Heart right ventricle (tissue), 16 donors: ENCODE results near the gene TNFAIP1. TPM values are rescaled to one million over a fixed set of nuclear protein-coding genes. Genes with fewer than 3 reads are reported as not detected.
A peak's percentile ranks its signal among the peaks of the same experiment; 100 is the strongest.

ENCODE experiments used
- ATAC-seq, 8 donors: fragments of 200-7000 bp; cut with Tn5 transposase; one replicate each; pipeline ENCODE4 v1.9.1; 2020; ENCODE audit warnings: mild to moderate bottlenecking in 8 of 8, moderate library complexity in 8 of 8, moderate number of reproducible peaks in 1 of 8
- DNase-seq, 2 donors: peaks; one replicate each; pipeline ENCODE4 v3.0.0-alpha.2; 2020
- H3K27ac ChIP-seq, 10 donors: fragments of 200-600 bp; sonication (generic) in 2 of 10; one replicate each; pipeline versions ENCODE4 v1.5.0 to v1.8.0; 2020 to 2022; ENCODE audit warnings: mild to moderate bottlenecking in 3 of 10
- H3K27me3 ChIP-seq, 7 donors: fragments of 200-600 bp; one replicate each; pipeline ENCODE4 v1.8.0; 2021 to 2022; ENCODE audit warnings: mild to moderate bottlenecking in 2 of 7
- H3K36me3 ChIP-seq, 9 donors: fragments of 200-600 bp; sonication (generic) in 1 of 9; one replicate each; pipeline versions ENCODE4 v1.5.0 to v1.8.0; 2020 to 2022; ENCODE audit warnings: mild to moderate bottlenecking in 2 of 9
- H3K4me1 ChIP-seq, 9 donors: fragments of 200-600 bp; sonication (generic) in 1 of 9; one replicate each; pipeline versions ENCODE4 v1.5.0 to v1.8.0; 2020 to 2022; ENCODE audit warnings: mild to moderate bottlenecking in 4 of 9
- H3K4me3 ChIP-seq, 10 donors: fragments of 200-600 bp; sonication (generic) in 2 of 10; one replicate each; pipeline versions ENCODE4 v1.5.0 to v1.8.0; 2020 to 2022; ENCODE audit warnings: mild to moderate bottlenecking in 7 of 10, moderate library complexity in 2 of 10
- H3K9me3 ChIP-seq, 11 donors: fragments of 200-600 bp in 10 of 11; sonication (generic) in 2 of 11; one replicate each; pipeline versions ENCODE4 v1.5.0 to v1.8.0; 2013 to 2022; ENCODE audit warnings: mild to moderate bottlenecking in 2 of 11, control low read depth in 1 of 11, moderate library complexity in 1 of 11
- WGBS, 2 donors: extraction: QIAGEN DNeasy Blood & Tissue Kit; methylation state at CpG; one replicate each; pipeline ENCODE4 v1.1.7; 2013; ENCODE audit warnings: inconsistent platforms in 1 of 2; 5-methylcytosine and 5-hydroxymethylcytosine counted together
- intact Hi-C, 10 donors: fragments of 100-400 bp; cut with DNase I; formaldehyde crosslinking; loops; one replicate each; pipeline versions ENCODE4 v1.11.1 to v1.14.2; 2022
- long read RNA-seq, 3 donors: library from polyadenylated mRNA; unstranded; transcript quantifications; one replicate each; pipeline ENCODE4 v2.0.0, GENCODE V29; 2020 to 2021
- polyA plus RNA-seq, 2 donors: library from polyadenylated mRNA; stranded (reverse); fragments of 200-250 nt; gene quantifications; one replicate each; pipeline ENCODE4 v1.2.3, GENCODE V29; 2013
- total RNA-seq, 10 donors: library from RNA; stranded (reverse); fragmentation: NEBNext Ultra II Directional in 3 of 10; extraction: Animal tissue kit (Norgen Biotek cat#: 25700) in 3 of 10; gene quantifications; one replicate each; pipeline versions ENCODE4 v1.2.1 to v1.2.4, GENCODE V29; 2021 to 2023
- TF ChIP-seq, protein P1 (sequence below), 9 donors: fragments of 200-600 bp; sonication (generic) in 2 of 9; IDR thresholded peaks; one replicate each; pipeline versions ENCODE4 v1.5.0 to v1.8.0; 2021 to 2022; ENCODE audit warnings: antibody characterized with exemption in 9 of 9, mild to moderate bottlenecking in 5 of 9, moderate library complexity in 1 of 9
- donor health status: Arrhythmogenic right ventricular cardiomyopathy.
- donor health status: ischemic (EF 13 %, LVEDD 7.1; RV severe dilation, severe dysfunction).
- donor health status: healthy with polysubstance abuse.
- donor health status: DM: no; HTN: yes; CAD: no.
- donor health status: DM: no; HTN: no; CAD: no.
- donor health status: ischemic (EF 25% LVEDD 6.9; RV normal size, moderate dysfunction).
- donor health status: ischemic (EF 25% LVEDD 5.7; RV mildly dilated, moderate dysfunction).
- donor health status: healthy.
- donor health status: DM: yes; HTN: yes; CAD: no.
- donor health status: Ischemic cardiomyopathy.
- donor health status: ischemic (EF 35%, LVEDD 5.7; RV mildly dilated, moderate dysfunction).
- donor health status: nonischemic (EF 11% LVEDD 7.7; RV severe dilation, severe dysfunction).
- donor health status: DM: yes; HTN: yes; CAD: no.
- donor health status: PGD.
- donor health status: ischemic (EF 29% LVEDD 5.4; RV normal size, mild dysfunction).
- donor health status: nonischemic (EF 23%, LVEDD 6.1; RV moderate dilation, normal function).

Gene TNFAIP1, protein sequence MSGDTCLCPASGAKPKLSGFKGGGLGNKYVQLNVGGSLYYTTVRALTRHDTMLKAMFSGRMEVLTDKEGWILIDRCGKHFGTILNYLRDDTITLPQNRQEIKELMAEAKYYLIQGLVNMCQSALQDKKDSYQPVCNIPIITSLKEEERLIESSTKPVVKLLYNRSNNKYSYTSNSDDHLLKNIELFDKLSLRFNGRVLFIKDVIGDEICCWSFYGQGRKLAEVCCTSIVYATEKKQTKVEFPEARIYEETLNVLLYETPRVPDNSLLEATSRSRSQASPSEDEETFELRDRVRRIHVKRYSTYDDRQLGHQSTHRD
- total RNA-seq: 10 to 100 TPM; 33.0 to 87.6 (median 45.8) TPM
- polyA plus RNA-seq: 10 to 100 TPM; 15.1 to 33.8 TPM
- long read RNA-seq, donor 1, transcript TNFAIP1-201 (7 exons, 3,627 nt): major isoform, 15 of 49 reads
- long read RNA-seq, donor 1, partial matches to known transcripts: 13 of 49 reads
- long read RNA-seq, donor 1, other reads (novel, unspliced or antisense): 21 of 49 reads
- long read RNA-seq, donor 2, transcript TNFAIP1-201 (7 exons, 3,627 nt): major isoform, 12 of 49 reads
- long read RNA-seq, donor 2, partial matches to known transcripts: 11 of 49 reads
- long read RNA-seq, donor 2, other reads (novel, unspliced or antisense): 26 of 49 reads
- long read RNA-seq, donor 3, transcript TNFAIP1-201 (7 exons, 3,627 nt): major isoform, 85 of 299 reads
- long read RNA-seq, donor 3, partial matches to known transcripts: 168 of 299 reads
- long read RNA-seq, donor 3, other reads (novel, unspliced or antisense): 46 of 299 reads

DNA sequence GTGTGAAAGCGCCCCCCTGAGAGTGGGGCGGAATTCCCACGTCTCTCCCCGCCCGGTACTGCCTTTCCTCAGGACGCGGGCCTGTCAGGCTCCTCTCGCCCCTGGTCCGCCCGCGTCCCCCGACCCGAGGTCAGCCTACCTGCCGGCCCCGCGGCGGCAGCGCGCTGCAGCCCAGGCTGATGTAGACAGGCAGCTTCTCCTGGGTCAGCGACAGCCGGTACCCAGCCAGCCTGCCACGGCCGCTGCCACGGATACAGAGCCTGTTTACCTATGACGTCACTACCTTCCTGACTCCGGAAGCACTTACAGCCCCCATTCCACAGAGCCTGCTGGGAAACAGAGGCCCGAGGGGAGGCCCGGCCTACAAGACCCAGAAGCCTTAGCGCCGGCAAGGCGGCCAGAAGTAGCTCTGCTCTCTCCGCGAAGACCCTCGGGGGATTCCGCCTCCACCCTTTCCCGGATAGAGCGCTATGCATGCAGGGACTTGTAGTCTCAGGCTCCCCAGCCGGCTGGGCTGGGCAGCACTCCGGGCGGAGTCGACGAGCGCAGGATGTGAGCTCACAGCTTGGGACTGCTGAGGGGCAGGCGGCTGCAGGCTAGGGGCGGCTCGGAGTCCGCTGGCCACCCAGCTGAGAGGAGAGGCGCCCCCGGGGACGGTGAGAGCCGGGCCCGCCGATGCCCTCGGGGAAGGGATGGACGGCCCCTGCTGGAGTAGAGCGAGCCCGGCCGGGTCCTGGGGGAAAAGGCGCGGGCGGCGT is at the start of gene TNFAIP1, which contains the start of gene IFT20:
Gene TNFAIP1, plus strand, starts transcription at position 561 of the 758 bp plus-strand sequence. CDS start 3,761 bp downstream, outside the sequence.
Gene IFT20, minus strand, starts transcription at position 272 of the 758 bp plus-strand sequence. CDS start 3,487 bp downstream, outside the sequence.
- Histone ChIP-seq H3K4me3 (peak within 1 kb of the TSS; percentile 74 to 95 (median 88)), H3K9me3 (no peaks in the 10 kb centered on the region), H3K4me1 (peaks cover 15 to 63% (median 57%) of the 10 kb centered on the region in 9 donors), H3K27me3 (no peaks in the 10 kb centered on the region), H3K27ac (peak within 1 kb of the TSS; percentile 90 to 99 (median 98)), H3K36me3 (peaks cover 0 to 40% (median 23%) of the 10 kb centered on the region in 9 donors)
- ATAC-seq (peak; percentile 95 to 97 (median 96)), DNase-seq (peak; percentile 98 to 99)
- WGBS, 2 donors: 0% methylated on average over 62 of the region's 62 CpGs
- TF ChIP-seq, protein P1, sequence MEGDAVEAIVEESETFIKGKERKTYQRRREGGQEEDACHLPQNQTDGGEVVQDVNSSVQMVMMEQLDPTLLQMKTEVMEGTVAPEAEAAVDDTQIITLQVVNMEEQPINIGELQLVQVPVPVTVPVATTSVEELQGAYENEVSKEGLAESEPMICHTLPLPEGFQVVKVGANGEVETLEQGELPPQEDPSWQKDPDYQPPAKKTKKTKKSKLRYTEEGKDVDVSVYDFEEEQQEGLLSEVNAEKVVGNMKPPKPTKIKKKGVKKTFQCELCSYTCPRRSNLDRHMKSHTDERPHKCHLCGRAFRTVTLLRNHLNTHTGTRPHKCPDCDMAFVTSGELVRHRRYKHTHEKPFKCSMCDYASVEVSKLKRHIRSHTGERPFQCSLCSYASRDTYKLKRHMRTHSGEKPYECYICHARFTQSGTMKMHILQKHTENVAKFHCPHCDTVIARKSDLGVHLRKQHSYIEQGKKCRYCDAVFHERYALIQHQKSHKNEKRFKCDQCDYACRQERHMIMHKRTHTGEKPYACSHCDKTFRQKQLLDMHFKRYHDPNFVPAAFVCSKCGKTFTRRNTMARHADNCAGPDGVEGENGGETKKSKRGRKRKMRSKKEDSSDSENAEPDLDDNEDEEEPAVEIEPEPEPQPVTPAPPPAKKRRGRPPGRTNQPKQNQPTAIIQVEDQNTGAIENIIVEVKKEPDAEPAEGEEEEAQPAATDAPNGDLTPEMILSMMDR (IDR thresholded peaks at IDR 0.05): peak in 1 of 9 donors; percentile 8
- intact Hi-C loops: loop anchor here in 3 of 10 donors (1.0 to 10.0 kb wide), 7 partner anchors 17 to 619 kb away; partner anchors contain the start of genes NLK (in 2 of the 3), PHF12 (in 2 of the 3), POLDIP2 (in 2 of the 3) and TMEM97 (in 2 of the 3)

DNA sequence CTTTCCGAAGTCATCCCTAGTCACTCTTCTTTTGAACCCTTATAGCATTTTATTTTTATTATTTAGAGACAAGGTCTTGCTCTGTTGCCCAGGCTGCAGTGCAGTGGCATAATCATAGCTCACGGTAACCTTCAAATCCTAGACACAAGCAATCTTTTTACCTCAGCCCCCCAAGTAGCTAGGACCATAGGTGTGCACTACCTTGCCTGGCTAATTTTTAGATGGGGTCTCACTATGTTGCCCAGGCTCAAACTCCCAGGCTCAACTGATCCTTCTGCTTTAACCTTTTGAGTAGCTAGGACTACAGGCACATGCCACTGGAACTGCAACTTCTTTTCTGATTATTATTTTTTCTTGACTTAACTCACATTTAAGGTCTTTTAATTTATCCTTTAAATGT is 49.6 kb upstream of the TNFAIP1 start:
- intact Hi-C loops: no loop called here
- H3K9me3 ChIP-seq: no peaks in the 10 kb centered on the region
- 50 to 69% methylated on average over 2 of the region's 2 CpGs for WGBS, 2 donors
- no peaks in the 10 kb centered on the region for H3K36me3 ChIP-seq
- no peak for ATAC-seq
- H3K4me1 ChIP-seq: no peaks in the 10 kb centered on the region
- no peak overlapping the region for H3K4me3 ChIP-seq
- no peak overlapping the region for H3K27ac ChIP-seq
- no peak for DNase-seq
- H3K27me3 ChIP-seq: peaks cover 0 to 2% (median 0%) of the 10 kb centered on the region in 7 donors
- TF ChIP-seq, protein P1 (IDR thresholded peaks at IDR 0.05): no peak

DNA sequence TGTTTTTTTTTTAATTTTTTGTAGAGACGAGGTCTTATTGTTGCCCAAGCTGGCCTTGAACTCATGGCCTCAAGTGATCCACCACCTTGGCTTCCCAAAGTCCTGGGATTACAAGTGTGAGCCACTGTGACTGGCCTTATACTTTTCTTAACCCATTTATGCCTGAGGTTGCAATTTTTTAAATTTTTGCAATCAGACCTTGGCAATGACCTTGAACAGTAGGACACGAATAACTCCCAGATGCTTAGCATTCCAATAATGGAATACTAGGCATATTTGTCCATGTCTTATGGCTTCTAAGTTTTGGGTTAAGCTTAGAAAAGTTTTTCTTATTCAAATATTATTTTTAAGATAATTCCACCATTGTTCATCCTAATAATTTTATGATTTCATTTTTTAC is 44.9 kb upstream of the TNFAIP1 start:
- Histone ChIP-seq H3K27me3 (peaks cover 0 to 17% (median 7%) of the 10 kb centered on the region in 7 donors), H3K4me3 (no peak overlapping the region), H3K36me3 (no peaks in the 10 kb centered on the region), H3K4me1 (no peaks in the 10 kb centered on the region), H3K27ac (no peak overlapping the region), H3K9me3 (no peaks in the 10 kb centered on the region)
- WGBS, 2 donors: 53 to 58% methylated on average over 2 of the region's 2 CpGs
- TF ChIP-seq, protein P1 (IDR thresholded peaks at IDR 0.05): no peak
- intact Hi-C loops: no loop called here
- ATAC-seq: no peak
- DNase-seq: no peak
